ENCODE measurements around the gene RHBG.

The RHBG gene

GRCh38 chr1:156372265-156372586 is 3.2 kb downstream of the RHBG start:
- no peak overlapping the region for H3K4me3 ChIP-seq (ENCODE audit: low read depth, low read length)
- DNase-seq (ENCODE audit: low read depth), result no peak
- no peak for TF ChIP-seq CTCF (IDR thresholded peaks at IDR 0.05; ENCODE audit: control insufficient read depth, extremely low read depth, insufficient read depth)

DNA sequence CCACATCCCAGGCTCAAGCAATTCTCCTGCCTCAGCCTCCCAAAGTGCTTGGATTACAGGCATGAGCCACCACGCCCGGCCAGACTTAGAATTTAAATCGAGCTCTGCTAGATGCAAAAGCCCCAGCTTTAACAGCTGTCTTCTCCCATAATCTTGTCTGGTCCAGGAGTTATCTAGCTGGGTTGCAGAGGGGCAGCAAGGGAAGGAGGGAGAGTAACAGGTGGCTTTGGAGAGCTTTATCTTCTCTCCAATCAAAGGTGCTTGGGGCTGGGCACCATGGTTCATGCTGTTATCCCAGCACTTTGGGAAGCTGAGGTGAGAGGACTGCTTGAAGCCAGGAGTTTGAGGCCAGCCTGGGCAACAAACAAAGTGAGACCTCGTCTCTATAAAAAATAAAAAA is 3.9 kb downstream of the RHBG start:
- no peak for DNase-seq (ENCODE audit: low read depth)
- TF ChIP-seq CTCF (IDR thresholded peaks at IDR 0.05; ENCODE audit: control insufficient read depth, extremely low read depth, insufficient read depth), result no peak
- H3K4me3 ChIP-seq (ENCODE audit: low read depth, low read length), result no peak overlapping the region

DNA sequence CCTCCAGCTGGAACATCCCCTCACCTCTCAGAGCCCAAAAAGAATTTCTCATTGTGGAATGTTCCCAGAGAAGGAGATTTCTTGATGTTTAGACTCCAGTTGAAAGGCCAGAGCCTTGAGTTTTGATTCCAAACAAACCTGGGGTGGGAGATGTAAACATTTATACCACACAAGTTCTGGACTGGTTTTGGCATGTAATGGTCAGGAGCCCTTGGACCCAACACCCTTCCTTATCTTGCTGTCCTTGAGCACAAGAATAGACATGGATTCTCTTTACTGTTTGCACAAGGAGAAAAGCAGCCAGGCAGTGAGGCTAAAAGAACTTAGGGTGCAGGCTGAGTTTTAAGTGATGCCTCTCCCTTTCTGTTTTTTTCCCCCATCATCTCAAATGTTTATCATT is 4.5 kb downstream of the RHBG start:
- DNase-seq (ENCODE audit: low read depth), result no peak
- no peak for TF ChIP-seq CTCF (IDR thresholded peaks at IDR 0.05; ENCODE audit: control insufficient read depth, extremely low read depth, insufficient read depth)
- no peak overlapping the region for H3K4me3 ChIP-seq (ENCODE audit: low read depth, low read length)

DNA sequence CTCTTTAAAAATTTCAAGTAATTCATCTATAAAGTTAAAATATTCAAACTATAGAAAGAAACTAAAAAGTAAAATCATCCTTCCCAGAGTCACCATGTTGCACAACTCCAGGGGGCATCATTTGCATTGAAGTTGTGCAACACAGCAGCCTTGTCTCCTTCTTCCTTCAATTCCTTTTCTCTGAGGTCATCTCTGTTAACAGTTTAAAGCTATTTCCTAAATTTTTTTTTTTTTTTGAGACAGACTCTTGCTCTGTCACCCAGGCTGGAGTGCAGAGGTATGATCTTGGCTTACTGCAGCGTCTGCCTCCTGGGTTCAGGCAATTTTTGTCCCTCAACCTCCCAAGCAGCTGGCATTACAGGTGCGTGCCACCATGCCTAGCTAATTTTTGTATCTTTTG is 7.1 kb downstream of the RHBG start:
- DNase-seq (ENCODE audit: low read depth), result no peak

GRCh38 chr1:156376958-156377919 is 8.2 kb downstream of the RHBG start:
- no peak for DNase-seq (ENCODE audit: low read depth)
- no peak for TF ChIP-seq CTCF (IDR thresholded peaks at IDR 0.05; ENCODE audit: control insufficient read depth, extremely low read depth, insufficient read depth)
- no peak overlapping the region for H3K4me3 ChIP-seq (ENCODE audit: low read depth, low read length)

More for the DNA sequence above, 7.1 kb downstream of the RHBG start:
- no peak for TF ChIP-seq CTCF (IDR thresholded peaks at IDR 0.05; ENCODE audit: control insufficient read depth, extremely low read depth, insufficient read depth)
- H3K4me3 ChIP-seq (ENCODE audit: low read depth, low read length), result no peak overlapping the region

DNA sequence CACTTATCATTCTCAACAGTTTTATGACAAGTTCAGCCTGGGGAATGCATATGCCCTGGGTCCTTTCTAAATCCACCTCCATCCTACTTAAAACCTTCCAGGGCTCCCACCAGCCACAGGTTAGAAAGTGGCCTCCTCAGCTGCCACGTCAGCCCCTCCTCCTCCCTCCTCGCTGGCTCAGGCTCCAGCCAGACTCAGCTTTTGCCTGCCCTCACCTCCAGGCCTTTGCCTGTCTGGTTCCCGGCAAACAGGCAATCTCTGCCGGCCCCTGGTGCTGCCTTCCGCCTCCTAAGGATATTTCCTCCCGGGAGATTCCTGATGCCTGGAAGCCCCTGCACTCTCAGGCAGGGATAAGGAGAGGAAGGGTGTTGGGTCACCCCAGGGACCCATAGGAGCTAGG is 9.5 kb downstream of the RHBG start:
- no peak for TF ChIP-seq CTCF (IDR thresholded peaks at IDR 0.05; ENCODE audit: control insufficient read depth, extremely low read depth, insufficient read depth)
- no peak for DNase-seq (ENCODE audit: low read depth)
- H3K4me3 ChIP-seq (ENCODE audit: low read depth, low read length), result no peak overlapping the region

Data from LNCaP clone FGC (cell line).